ENCODE measurements around the gene CAPN8. TPM values are rescaled to one million over a fixed set of nuclear protein-coding genes. Genes with fewer than 3 reads are reported as not detected.

CAPN8 gene
- total RNA-seq, 2 experiments from 2014 or later, result not detected

- intact Hi-C loops (cut with micrococcal nuclease), result loop anchor here (5.0 kb wide), 1 partner anchor 148 kb away; no protein-coding TSS in a partner anchor
- ATAC-seq (no peak), DNase-seq (no peak)
- POLR2A ChIA-PET, result interaction anchor here (0.6 kb wide), 1 partner anchor 9 kb away, joined by 3 read pairs; no protein-coding TSS in a partner anchor
- TF ChIP-seq CTCF (IDR thresholded peaks at IDR 0.05), result no peak
- no peaks in the 10 kb centered on the region for H3K36me3 Mint-ChIP-seq (ENCODE audit: low read depth)
- no peaks in the 10 kb centered on the region for H3K9me3 Mint-ChIP-seq
- peaks cover 2% of the 10 kb centered on the region for H3K27me3 Mint-ChIP-seq
- H3K4me1 Mint-ChIP-seq (ENCODE audit: low read depth), result no peaks in the 10 kb centered on the region
- H3K27ac Mint-ChIP-seq, result no peak overlapping the region
- H3K4me3 Mint-ChIP-seq, result no peak overlapping the region
- CTCF ChIA-PET, result no interaction called here
Observed at GRCh38 chr1:223534677-223535076, 130.8 kb downstream of the CAPN8 start.

- Mint-ChIP-seq H3K4me1 (ENCODE audit: low read depth) (no peaks in the 10 kb centered on the region), H3K27ac (no peak overlapping the region), H3K9me3 (no peaks in the 10 kb centered on the region), H3K27me3 (peaks cover 2% of the 10 kb centered on the region), H3K36me3 (ENCODE audit: low read depth) (no peaks in the 10 kb centered on the region), H3K4me3 (no peak overlapping the region)
- no peak for ATAC-seq
- ChIA-PET POLR2A (no interaction called here), CTCF (no interaction called here)
- intact Hi-C loops (cut with micrococcal nuclease), result loop anchor here (5.0 kb wide), 1 partner anchor 149 kb away; no protein-coding TSS in a partner anchor
- no peak for DNase-seq
- TF ChIP-seq CTCF (IDR thresholded peaks at IDR 0.05), result no peak
Observed at GRCh38 chr1:223533708-223534107, 131.8 kb downstream of the CAPN8 start.

- H3K36me3 Mint-ChIP-seq (ENCODE audit: low read depth), result no peaks in the 10 kb centered on the region
- CTCF ChIA-PET, result interaction anchor here (0.7 to 1.9 kb wide), 8 partner anchors 12 to 398 kb away, joined by 3 to 9 read pairs (median 4); no protein-coding TSS in a partner anchor
- intact Hi-C loops (cut with micrococcal nuclease), result loop anchor here (5.0 kb wide), 1 partner anchor 150 kb away; no protein-coding TSS in a partner anchor
Observed at GRCh38 chr1:223531742-223532341, 133.7 kb downstream of the CAPN8 start.

GRCh38 chr1:223525957-223526356 is 139.5 kb downstream of the CAPN8 start:
- Mint-ChIP-seq H3K9me3 (peaks cover 4% of the 10 kb centered on the region), H3K27ac (no peak overlapping the region), H3K4me3 (no peak overlapping the region), H3K4me1 (ENCODE audit: low read depth) (peaks cover 2% of the 10 kb centered on the region), H3K36me3 (ENCODE audit: low read depth) (no peaks in the 10 kb centered on the region), H3K27me3 (peaks cover 2% of the 10 kb centered on the region)
- CTCF ChIA-PET, result no interaction called here
- intact Hi-C loops (cut with micrococcal nuclease), result no loop called here
- DNase-seq (peak; percentile 11), ATAC-seq (peak; percentile 47)
- POLR2A ChIA-PET, result interaction anchor here (0.6 kb wide), 1 partner anchor 8 kb away, joined by 3 read pairs; no protein-coding TSS in a partner anchor
- no peak for TF ChIP-seq CTCF (IDR thresholded peaks at IDR 0.05)

More at GRCh38 chr1:223531742-223532341, 133.7 kb downstream of the CAPN8 start:
- H3K27ac Mint-ChIP-seq, result no peak overlapping the region
- TF ChIP-seq CTCF (IDR thresholded peaks at IDR 0.05), result peak; percentile 4
- DNase-seq (peak; percentile 79), ATAC-seq (peak; percentile 51)
- POLR2A ChIA-PET, result no interaction called here
- no peaks in the 10 kb centered on the region for H3K4me1 Mint-ChIP-seq (ENCODE audit: low read depth)
- peaks cover 3% of the 10 kb centered on the region for H3K27me3 Mint-ChIP-seq
- peaks cover 4% of the 10 kb centered on the region for H3K9me3 Mint-ChIP-seq
- H3K4me3 Mint-ChIP-seq, result no peak overlapping the region

- Mint-ChIP-seq H3K4me3 (no peak overlapping the region), H3K27me3 (peaks cover 2% of the 10 kb centered on the region), H3K4me1 (ENCODE audit: low read depth) (peaks cover 2% of the 10 kb centered on the region), H3K27ac (no peak overlapping the region), H3K9me3 (peaks cover 4% of the 10 kb centered on the region), H3K36me3 (ENCODE audit: low read depth) (no peaks in the 10 kb centered on the region)
- ChIA-PET CTCF (no interaction called here), POLR2A (interaction anchor here (0.6 kb wide), 1 partner anchor 9 kb away, joined by 3 read pairs; no protein-coding TSS in a partner anchor)
- ATAC-seq (no peak), DNase-seq (no peak)
- no peak for TF ChIP-seq CTCF (IDR thresholded peaks at IDR 0.05)
- intact Hi-C loops (cut with micrococcal nuclease), result no loop called here
Observed at GRCh38 chr1:223525546-223525945, 140.0 kb downstream of the CAPN8 start.
